OCI-LY3 (cell line): ENCODE data around the gene MRM2.

Source experiments
- H2AFZ ChIP-seq: fragments of 200-600, 300-600 bp; shearing (Covaris generic); 2 replicates; pipeline ENCODE4 v1.6.0; 2014; ENCODE audit warnings: antibody characterized with exemption, low read depth, low read length
- H3K27ac ChIP-seq: fragments of 200-600, 300-600 bp; sonication (generic); 2 replicates; pipeline ENCODE4 v1.5.1; 2014; ENCODE audit warnings: mild to moderate bottlenecking, low read length, moderate library complexity, mixed read lengths
- H3K27me3 ChIP-seq: fragments of 200-600, 300-600 bp; sonication (generic); 2 replicates; pipeline ENCODE4 v1.6.1; 2014; ENCODE audit warnings: low read depth, low read length, mixed read lengths
- H3K36me3 ChIP-seq: fragments of 200-600, 300-600 bp; sonication (generic); replicated peaks from 2 replicates; pipeline ENCODE3; 2014; ENCODE audit warnings: low read depth, low read length, mixed read lengths
- H3K4me1 ChIP-seq: fragments of 300-600, 200-600 bp; sonication (generic); 2 replicates; pipeline ENCODE4 v1.6.1; 2014; ENCODE audit warnings: low read length, mixed read lengths
- H3K4me2 ChIP-seq: fragments of 200-600, 300-600 bp; sonication (generic); 2 replicates; pipeline ENCODE4 v1.6.1; 2014; ENCODE audit warnings: low read length, mixed read lengths
- H3K4me3 ChIP-seq: fragments of 300-600, 200-600 bp; sonication (generic); 2 replicates; pipeline ENCODE4 v1.5.1; 2014; ENCODE audit warnings: antibody characterized with exemption, mild to moderate bottlenecking, low read length, moderate library complexity
- H3K79me2 ChIP-seq: fragments of 300-600, 200-600 bp; shearing (Covaris generic); 2 replicates; pipeline ENCODE4 v1.6.1; 2014; ENCODE audit warnings: mild to moderate bottlenecking, low read length, mixed read lengths
- H3K9ac ChIP-seq: fragments of 300-600, 200-600 bp; shearing (Covaris generic); 2 replicates; pipeline ENCODE4 v1.6.0; 2014; ENCODE audit warnings: mild to moderate bottlenecking, low read length, moderate library complexity
- H3K9me3 ChIP-seq: fragments of 200-600, 300-600 bp; shearing (Covaris generic); 2 replicates; pipeline ENCODE4 v1.6.1; 2014; ENCODE audit warnings: low read length, mixed read lengths; ENCODE audit not compliant: insufficient read depth
- H4K20me1 ChIP-seq: fragments of 200-600, 300-600 bp; sonication (generic); 2 replicates; pipeline ENCODE4 v1.6.1; 2016; ENCODE audit warnings: low read length, mixed read lengths; ENCODE audit not compliant: insufficient read depth
- EZH2phosphoT487 ChIP-seq: fragments of 200-600 bp; shearing (Covaris generic); IDR thresholded peaks from 2 replicates; pipeline ENCODE4 v1.6.1; 2018; ENCODE audit warnings: antibody characterized with exemption, mixed run types, low read depth
- TF ChIP-seq, protein P1 (sequence below): fragments of 200-600, 300-600 bp; sonication (generic); IDR thresholded peaks from 2 replicates; pipeline ENCODE4 v1.5.1; 2014; ENCODE audit warnings: antibody characterized with exemption, low read length, low read depth

Gene MRM2

DNA sequence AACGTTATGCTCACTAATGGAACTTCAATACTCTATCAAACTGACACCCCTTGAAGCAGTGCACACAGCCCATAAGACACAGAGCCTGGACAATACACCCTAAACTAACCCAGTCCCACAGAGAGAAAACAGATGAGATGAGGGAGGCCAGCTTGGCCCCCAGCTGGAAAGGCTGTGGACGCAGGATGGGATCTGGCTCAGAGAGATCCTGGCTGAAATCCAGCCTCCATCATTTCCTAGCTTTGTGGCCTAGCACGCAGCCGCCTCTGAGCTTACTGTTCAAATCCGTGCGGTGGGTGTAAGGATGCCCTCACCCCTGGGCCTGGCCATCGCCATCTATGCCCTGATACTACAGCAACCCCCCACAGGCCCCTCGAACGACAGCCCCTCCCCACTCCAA, 39.5 kb upstream of the MRM2 start:
- no peak overlapping the region for H3K27ac ChIP-seq
- peaks cover 6% of the 10 kb centered on the region; the same call in 1 of the 2 replicates for H3K79me2 ChIP-seq
- H3K4me3 ChIP-seq = no peak overlapping the region
- H4K20me1 ChIP-seq = no peaks in the 10 kb centered on the region; the same call in 1 of the 2 replicates
- H3K9ac ChIP-seq = no peak overlapping the region
- TF ChIP-seq, protein P1, sequence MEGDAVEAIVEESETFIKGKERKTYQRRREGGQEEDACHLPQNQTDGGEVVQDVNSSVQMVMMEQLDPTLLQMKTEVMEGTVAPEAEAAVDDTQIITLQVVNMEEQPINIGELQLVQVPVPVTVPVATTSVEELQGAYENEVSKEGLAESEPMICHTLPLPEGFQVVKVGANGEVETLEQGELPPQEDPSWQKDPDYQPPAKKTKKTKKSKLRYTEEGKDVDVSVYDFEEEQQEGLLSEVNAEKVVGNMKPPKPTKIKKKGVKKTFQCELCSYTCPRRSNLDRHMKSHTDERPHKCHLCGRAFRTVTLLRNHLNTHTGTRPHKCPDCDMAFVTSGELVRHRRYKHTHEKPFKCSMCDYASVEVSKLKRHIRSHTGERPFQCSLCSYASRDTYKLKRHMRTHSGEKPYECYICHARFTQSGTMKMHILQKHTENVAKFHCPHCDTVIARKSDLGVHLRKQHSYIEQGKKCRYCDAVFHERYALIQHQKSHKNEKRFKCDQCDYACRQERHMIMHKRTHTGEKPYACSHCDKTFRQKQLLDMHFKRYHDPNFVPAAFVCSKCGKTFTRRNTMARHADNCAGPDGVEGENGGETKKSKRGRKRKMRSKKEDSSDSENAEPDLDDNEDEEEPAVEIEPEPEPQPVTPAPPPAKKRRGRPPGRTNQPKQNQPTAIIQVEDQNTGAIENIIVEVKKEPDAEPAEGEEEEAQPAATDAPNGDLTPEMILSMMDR = no peak
- TF ChIP-seq EZH2phosphoT487 = no peak
- H3K9me3 ChIP-seq = no peaks in the 10 kb centered on the region
- no peak overlapping the region for H3K4me2 ChIP-seq
- no peaks in the 10 kb centered on the region for H3K4me1 ChIP-seq
- no peaks in the 10 kb centered on the region for H3K36me3 ChIP-seq
- no peaks in the 10 kb centered on the region for H3K27me3 ChIP-seq
- no peak overlapping the region for H2AFZ ChIP-seq

DNA sequence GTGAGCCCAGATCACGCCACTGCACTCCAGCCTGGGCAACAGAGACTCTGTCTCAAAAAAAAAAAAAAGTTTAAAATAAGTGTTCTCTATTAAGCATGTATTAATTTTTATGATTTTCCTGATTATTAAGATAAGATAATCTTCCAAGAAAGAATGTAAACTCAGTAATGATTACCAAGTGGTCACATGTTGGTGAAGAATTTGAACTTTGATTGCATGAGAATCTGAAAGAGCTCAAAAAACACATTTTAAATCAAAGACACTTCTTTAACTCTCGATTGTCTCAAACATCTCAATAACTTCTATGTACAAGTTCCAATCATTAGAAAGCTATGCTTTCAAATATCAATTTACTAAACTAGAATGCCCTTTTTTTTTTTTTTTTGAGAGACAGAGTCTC, 38.4 kb upstream of the MRM2 start:
- Histone ChIP-seq H3K4me2 (no peak overlapping the region), H3K4me3 (no peak overlapping the region), H3K79me2 (peaks cover 6% of the 10 kb centered on the region; the same call in 1 of the 2 replicates), H3K27me3 (no peaks in the 10 kb centered on the region), H3K9ac (no peak overlapping the region), H2AFZ (no peak overlapping the region), H4K20me1 (no peaks in the 10 kb centered on the region; the same call in 1 of the 2 replicates), H3K27ac (no peak overlapping the region), H3K4me1 (no peaks in the 10 kb centered on the region), H3K36me3 (no peaks in the 10 kb centered on the region), H3K9me3 (no peaks in the 10 kb centered on the region)
- TF ChIP-seq EZH2phosphoT487 = no peak
- TF ChIP-seq, protein P1 = no peak

DNA sequence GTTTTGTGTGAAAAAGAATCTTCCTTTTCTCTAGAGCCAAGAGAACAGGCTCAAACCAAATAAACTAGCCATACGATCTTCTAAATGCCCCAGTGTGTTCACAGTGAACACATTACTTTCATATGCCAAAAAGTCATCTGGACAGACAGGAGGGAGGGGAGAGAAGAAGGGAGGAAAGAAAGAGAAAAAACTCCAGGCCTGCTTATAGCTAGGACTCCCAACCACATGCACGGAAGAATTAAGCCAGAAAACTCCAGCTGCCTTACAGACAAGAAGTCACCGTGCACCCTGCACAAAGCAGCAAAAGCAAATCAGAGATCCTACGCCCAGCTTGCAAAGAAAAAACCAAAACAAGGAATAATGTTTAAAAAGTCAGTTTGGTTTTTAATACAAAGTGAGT, 37.9 kb upstream of the MRM2 start:
- TF ChIP-seq, protein P1 = no peak
- TF ChIP-seq EZH2phosphoT487 = no peak
- H3K36me3 ChIP-seq = no peaks in the 10 kb centered on the region

DNA sequence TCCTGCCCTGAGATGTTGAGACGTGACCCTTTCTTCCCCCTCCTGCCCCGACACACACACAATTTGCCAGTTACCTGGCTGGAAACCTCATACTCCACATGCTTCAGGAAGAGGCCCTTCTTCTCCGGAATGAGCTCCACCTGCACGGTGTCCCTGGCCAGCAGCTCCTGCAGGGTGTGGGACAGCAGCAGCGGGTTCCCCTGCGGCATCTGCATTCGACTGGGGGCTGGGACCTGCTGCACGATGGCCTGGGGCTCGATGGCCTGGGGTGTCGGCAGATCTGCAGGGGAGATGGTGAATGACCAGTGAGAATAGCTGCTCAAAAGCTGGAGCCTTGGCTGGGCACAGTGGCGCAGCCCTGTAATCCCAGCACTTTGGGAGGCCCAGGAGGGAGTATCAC, 36.0 kb upstream of the MRM2 start:
- Histone ChIP-seq H2AFZ (no peak overlapping the region), H3K79me2 (peaks cover 6% of the 10 kb centered on the region; the same call in 1 of the 2 replicates), H3K36me3 (no peaks in the 10 kb centered on the region), H3K9ac (no peak overlapping the region), H3K27ac (no peak overlapping the region), H3K4me1 (no peaks in the 10 kb centered on the region), H3K4me3 (no peak overlapping the region), H3K9me3 (no peaks in the 10 kb centered on the region), H3K27me3 (no peaks in the 10 kb centered on the region), H4K20me1 (no peaks in the 10 kb centered on the region; the same call in 1 of the 2 replicates), H3K4me2 (no peak overlapping the region)
- TF ChIP-seq, protein P1 = no peak
- no peak for TF ChIP-seq EZH2phosphoT487

More for the DNA sequence above, 37.9 kb upstream of the MRM2 start:
- Histone ChIP-seq H3K79me2 (peaks cover 6% of the 10 kb centered on the region; the same call in 1 of the 2 replicates), H3K4me1 (no peaks in the 10 kb centered on the region), H3K27me3 (no peaks in the 10 kb centered on the region), H2AFZ (no peak overlapping the region), H3K9me3 (no peaks in the 10 kb centered on the region), H4K20me1 (no peaks in the 10 kb centered on the region; the same call in 1 of the 2 replicates), H3K4me2 (no peak overlapping the region), H3K9ac (no peak overlapping the region), H3K27ac (no peak overlapping the region), H3K4me3 (no peak overlapping the region)
